HG02938 (cell line): ENCODE measurements around the gene LCN12.

Source experiments
- ATAC-seq: cut with Tn5 transposase; IDR thresholded peaks from one replicate; pipeline ENCODE4 v1.9.1; 2021; ENCODE audit warnings: mild to moderate bottlenecking, moderate library complexity; ENCODE audit not compliant: unreplicated experiment

The LCN12 gene

DNA sequence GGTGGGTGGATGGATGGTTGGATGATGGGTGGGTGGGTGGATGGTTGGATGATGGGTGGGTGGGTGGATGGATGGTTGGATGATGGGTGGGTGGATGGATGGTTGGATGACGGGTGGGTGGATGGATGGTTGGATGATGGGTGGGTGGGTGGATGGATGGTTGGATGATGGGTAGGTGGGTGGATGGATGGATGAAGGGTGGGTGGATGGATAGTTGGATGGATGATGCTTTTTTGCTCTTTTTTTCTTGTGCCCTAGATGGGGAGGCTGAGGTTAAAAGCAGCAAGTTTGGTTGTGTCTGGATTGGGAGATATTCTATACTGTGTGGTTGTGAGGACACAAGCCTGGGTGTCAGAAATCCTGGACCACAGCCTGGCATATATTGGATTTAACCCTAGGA lies 5.4 kb downstream of the LCN12 start:
- no peak for ATAC-seq

DNA sequence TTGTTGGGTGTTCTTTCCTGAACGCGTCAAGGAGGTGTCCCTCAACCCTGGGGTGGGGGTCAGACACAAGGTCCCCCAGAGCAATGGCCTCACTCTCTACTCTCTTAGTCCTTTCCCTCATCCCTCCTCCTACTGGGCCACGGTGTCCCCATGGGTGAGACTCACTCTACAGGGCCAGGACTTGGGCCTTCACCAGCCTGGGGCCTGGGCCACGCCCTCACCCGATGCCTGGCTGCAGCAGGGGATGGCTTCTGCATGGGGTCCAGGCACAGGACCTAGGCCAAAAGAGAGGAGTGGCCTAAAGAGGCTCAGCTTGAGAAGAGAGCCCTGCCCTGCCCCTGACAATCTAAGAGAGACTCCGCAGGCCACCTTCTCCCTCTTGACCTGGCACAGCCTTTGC lies 5.8 kb downstream of the LCN12 start:
- ATAC-seq = no peak

DNA sequence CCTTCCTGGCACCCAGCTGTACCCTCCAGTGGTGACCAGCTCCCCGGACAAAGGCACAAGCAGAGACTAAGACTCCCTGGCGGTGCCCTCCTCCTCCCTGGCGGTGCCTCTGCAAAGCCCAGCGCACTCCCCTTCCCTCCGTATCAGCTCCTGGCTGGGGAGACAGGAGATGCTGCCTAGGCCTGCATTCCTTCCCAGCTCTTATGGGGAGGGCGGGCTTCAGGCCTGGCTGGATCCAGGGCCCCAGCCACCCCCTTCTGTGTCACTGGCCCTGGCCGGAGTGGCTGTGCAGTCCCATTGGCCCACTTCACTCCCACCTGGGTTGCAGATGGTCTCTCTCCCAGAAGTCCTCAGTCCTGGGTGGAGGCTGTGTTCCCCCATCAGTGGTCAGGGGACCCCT lies 6.4 kb downstream of the LCN12 start:
- no peak for ATAC-seq

DNA sequence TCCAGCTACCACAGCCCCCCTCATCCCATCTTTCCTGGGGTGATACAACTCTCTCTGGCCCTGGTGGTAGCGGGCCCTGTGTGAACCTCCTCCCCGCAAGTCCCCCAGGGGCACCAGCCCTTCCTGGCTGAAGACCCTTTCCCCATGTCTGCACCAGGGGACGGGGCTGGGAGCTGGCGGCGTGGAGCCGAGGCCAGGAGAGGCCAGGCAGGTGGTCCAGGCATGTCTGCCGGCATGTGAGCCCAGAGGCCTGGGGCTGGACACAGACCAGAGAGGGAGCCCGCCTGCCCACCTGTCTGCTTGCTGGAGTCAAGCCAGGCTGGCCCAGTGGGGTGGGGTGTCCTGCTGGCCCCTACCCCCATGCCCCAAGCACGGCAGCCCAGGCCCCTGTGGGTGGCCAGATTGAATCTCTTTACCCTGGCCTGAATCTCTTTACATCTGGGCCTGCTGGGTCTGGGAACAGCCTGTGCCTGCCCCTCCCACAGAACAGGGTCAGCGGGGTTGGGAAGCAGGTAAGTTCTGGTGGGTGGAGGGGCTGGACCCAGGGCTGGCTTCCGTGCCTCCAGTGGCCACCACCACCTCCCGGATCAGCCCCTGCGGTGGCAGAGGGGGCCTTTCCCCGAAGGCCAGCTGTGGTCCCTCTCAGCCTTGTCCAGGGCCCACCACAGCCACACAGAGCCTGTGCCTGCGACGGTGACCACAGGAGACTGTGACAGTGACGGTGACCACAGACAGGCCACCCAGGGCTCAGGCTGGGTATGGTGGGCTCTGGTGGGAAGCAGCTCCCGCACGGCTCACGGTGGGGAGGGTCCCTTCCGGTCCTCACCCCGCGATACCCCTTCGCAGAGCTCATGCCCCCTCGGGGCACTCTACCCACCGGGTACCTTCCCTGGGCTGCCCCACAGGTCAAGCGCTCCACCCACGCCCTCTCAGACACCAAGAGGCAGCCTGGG lies 7.1 kb downstream of the LCN12 start:
- ATAC-seq = no peak

DNA sequence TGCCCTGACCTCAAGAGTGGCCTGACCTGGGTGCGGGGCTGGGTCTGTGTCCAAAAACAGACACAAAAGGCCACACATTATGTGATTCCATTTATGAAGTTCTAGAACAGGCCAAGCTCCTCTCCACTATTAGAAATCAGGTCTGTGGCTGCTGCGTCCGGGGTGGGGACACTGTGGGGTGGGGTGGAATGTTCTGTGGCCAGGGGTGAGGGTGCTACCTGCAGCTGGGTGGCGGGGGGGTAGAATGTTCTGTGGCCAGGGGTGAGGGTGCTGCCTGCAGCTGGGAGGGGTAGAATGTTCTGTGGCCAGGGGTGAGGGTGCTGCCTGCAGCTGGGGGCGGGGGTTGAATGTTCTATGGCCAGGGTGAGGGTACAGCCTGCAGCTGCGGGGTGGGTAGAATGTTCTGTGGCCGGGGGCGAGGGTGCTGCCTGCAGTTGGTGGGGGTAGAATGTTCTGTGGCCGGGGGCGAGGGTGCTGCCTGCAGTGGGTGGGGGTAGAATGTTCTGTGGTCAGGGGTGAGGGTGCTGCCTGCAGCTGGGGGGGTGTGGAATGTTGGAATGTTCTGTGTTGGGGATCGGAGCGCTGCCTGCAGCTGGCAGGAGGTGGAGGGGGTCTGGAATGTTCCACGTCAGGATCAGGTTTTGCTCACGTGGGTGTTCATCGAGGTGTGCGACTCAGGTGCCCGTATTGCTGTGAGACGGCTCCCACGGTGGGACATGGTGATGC lies 8.3 kb downstream of the LCN12 start:
- ATAC-seq = no peak

DNA sequence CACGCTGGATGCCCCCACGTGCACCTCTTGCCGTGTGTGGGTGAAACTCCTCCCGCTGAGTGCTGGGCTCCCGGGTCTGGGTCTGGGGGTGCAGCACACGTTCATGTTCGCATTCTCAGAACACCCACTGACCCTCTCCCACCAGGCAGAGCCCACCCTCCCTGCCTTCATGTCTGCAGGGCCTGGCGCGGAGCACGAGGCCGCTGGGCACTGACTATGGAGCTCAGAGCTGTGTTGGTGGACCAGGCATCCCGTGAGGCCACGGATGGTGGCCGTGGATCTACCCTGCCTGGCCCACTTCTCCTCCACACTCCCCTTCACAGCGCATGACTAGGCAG lies 8.8 kb downstream of the LCN12 start:
- no peak for ATAC-seq

DNA sequence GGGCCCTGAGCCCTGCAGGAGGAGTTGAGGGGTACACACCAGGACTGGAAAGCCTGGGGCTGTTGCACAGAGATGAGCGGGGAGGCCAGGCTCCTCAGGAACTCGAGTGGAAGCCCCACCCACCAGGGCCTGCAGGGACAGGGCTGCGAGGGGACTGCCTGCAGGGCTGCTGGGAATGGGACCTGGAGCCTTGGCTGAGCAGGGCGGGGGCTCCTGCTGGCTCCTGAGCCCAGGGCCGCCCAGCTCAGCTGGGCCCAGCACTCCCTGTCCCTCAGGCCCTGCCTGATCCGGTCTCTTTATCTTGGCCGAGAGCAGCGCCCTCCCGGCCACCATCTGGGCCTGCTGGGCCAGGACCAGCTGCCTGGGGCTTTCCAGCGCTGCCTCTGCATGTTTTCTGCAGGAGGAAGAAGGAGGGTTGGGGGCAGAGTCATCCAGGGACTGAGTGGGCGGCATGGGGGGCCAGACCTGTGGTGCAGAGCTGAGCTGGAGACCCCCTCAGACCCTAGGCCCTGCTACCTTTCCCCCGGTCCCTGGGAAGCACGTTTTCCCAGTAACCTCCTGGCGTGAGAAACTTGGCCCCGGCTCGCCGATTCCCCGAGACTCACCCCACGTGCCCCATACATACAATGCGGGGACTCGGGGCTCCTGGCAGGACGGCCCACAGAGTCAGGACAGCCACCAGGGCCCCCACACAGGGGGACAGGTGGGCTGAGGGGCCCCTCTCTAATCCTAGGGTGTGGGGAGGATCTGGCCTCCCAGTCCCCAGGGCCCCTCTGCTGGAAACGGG lies 9.4 kb downstream of the LCN12 start:
- ATAC-seq = no peak

DNA sequence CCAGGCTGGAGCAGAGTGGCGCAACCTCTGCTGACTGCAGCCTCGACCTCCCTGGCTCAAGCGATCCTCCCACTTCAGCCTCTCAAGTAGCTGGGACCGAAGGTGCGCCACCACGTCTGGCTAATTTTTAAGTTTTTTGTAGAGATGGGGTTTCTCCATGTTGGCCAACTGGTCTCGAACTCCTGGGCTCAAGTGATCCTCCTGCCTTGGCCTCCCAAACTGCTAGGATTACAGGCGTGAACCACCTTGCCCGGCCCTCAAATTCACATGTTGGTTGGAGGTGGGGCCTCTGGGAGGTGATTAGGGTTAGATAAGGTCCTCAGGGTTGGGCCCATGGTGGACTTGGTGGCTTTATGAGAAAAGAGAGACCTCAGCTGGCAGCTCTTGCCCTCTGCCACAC lies 10.1 kb downstream of the LCN12 start:
- no peak for ATAC-seq

DNA sequence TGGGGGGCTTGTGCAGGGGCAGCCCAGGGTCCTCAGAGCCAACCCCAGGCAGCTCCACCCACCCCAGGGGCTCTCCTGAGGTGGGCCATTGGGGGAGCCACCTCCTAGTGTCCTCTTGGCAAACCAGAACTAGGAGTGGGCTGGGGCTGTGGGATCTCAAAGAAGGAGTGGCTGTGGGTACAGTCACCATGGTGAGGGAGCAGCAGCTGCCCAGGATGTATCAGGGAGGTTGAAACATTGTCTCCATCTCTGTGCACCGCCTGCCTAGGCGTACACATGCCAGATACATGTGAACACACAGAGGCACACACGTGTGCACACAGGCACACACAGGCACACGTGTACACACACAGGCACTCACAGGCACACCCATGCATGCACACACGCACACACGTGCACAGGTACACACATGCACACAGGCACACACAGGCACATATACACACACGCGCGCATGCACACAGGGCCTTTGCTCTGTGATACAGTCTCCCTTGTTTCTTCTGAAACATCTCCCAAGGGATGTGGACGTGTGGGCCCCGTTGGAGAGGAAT lies 10.7 kb downstream of the LCN12 start:
- ATAC-seq = no peak

DNA sequence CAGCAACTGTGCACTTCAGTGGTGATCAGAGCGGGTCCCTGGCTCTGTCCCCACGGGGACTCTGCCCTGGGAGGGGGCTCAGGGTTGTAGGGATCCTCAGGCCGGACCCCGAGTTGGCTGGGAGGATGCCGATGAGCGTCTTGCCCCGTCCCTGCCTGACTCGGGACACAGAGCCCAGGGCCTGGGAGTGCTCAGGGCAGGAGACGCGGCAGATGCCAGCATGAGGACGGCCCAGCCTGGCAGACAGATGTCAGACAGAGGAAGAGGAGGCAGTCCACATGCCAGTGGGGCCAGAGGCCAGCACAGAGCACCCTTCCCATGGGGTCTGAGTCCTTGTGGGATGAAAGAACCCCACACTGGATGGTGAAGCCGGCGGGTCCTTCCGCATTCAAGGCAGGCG lies 11.3 kb downstream of the LCN12 start:
- no peak for ATAC-seq

DNA sequence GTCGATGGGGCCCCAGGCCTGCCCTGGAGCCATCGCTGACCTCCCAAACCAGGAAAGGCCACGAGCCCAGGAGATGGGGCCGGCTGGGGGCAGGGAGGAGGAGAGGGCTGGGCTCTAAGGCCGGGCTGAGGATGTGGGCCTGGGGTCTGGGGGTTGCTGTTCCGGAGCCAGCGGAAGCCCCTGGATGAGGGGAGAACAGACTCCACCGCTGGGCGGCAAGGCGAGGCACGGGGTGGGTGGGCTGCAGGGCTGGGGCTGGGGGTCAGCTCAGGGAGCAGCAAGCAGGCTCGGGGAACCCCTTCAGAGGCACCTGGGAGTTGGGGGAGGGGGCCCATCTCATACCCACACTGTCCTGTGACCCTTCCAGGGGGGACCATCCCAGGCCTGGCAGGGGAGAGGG lies 11.7 kb downstream of the LCN12 start:
- no peak for ATAC-seq

DNA sequence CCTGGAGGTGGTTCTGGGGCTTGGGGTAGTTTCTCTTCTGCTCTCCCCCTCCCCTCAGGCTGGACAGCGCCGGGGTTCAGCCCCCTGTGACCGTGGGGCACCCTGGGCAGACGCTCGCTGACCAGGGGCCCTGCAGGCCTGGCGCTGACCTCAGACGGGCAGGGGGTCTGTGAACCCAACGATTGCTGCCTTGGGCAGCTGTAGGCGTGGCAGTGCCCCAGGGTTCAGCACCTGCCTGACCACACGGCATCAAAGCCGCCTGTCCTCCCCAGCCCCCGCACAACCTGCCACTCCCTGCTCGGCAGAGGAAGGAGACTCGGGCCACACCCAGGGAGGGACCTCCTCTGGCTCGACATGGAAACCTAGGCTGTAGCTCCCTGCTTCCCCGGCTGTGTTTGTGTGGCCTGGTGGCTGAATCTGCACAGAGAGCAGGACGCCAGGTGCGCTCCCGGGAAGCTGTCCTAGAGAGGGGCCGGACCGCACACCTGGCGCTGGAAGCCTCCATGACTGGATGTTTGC lies 12.2 kb downstream of the LCN12 start:
- ATAC-seq = no peak

DNA sequence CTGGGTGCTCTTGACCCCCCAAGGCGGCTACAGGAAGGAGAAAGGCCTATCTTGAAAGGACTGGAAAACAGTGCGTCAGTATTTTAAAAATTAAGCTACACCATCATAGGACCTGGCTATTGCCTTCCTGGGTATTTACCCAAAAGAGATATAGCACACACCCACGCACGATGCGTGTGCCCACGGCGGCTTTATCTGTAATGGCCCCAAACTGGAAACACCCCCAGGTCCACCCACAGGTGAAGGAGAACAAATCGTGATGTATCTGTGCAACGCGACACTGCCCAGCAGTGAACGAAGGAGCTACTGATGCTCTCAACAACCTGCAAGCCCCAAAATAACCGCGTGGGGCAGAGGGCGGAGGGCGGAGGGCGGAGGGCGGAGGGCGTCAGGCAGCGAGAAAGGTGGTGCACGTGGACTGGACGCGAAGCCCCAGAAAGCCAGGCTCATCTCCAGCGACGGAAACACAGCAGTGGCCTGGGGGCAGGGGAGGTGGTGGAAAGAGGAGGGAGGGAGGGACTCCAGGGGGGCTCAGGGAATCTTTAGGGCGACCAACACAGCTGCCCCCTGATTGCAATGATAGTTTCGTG lies 12.9 kb downstream of the LCN12 start:
- no peak for ATAC-seq

DNA sequence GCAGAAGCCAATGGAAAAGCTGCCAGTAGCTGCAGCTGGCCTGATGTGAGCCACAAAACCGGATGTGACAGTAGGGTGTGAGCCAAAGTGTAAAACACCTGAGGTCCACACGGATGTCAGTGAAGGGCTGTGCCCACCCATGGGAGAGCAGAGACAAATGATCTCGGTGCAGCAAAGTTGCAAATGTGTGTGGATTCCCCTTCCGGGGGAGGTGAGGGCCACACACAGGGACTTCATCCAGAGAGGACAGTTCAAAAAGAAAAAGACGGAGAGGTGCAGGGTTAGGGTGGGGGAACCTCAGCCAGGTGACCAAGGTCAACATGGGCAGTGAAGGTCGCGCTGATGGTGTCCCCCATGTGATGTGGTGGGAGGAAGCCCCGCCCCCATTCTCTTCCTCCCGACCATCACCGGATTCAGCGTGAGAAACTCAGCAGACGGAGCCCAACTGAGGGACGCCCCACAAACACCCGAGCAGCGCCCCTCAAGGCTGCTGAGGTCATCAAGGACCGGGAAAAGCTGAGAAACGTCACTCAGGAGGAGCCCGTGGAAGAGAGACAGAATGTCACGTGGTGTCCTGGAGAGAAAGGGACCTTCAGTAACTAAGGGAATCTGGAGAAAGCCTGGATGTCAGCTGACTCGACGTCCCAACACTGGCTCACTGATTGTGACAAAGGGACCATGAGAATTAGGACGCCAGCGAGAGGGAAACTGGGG lies 13.9 kb downstream of the LCN12 start:
- ATAC-seq = no peak

DNA sequence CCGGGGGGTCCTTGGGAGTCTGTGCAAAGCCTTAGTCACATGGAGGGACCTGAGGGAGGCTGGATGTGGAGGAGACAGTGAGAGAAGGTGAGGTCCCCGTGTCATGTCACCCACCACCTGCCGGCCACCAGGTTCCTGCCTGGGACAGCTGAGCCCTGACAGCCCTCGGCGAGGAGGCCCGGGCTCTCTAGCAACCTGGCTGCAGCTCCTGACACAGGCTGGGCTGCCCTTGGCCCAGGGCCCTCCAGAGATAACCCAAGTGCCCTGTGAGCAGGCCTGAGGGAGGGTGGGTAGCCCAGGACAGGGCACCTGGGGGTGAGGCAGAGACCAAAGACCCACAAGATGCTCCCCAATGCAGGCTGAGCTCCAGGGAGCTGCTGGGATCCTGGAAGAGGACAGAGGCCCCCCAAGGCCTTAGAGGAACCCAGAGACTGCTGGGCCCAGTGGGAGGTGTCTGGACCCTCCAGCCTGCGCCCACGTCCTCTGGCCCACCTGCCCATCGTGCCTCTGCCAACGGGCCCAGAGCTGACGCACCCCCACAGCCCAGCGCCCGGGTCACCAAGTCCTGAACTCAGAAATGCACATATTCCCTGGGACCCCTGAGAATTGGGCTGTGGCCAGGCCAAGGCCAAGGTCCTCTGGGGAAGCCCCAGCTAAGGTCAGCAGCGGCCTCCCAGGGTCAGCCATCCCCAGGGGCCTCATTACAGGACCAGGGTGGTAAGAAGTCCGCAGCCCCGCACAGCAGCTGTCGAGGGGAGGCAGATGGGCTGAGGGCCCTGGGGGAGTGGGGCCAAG lies 16.5 kb downstream of the LCN12 start:
- no peak for ATAC-seq

DNA sequence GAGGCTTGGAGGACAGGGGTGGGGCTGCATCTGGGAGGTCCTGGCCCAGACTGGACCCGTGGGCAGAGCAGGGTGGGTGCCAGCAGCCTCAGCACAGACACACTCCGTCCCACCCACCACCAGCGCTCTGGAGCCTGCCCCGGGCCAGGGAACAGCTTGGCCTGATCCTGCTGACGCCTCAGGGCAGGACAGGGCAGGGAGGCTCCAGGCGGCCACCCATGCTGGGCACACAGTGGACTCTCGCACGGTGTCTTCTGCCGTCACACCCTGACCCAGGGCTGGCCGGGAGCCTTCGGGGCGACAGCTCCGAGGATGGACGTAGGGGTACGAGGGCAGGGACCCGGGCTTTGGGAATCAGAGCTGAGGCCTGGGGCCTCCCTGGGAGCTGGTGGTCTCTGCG lies 17.1 kb downstream of the LCN12 start:
- ATAC-seq = no peak

DNA sequence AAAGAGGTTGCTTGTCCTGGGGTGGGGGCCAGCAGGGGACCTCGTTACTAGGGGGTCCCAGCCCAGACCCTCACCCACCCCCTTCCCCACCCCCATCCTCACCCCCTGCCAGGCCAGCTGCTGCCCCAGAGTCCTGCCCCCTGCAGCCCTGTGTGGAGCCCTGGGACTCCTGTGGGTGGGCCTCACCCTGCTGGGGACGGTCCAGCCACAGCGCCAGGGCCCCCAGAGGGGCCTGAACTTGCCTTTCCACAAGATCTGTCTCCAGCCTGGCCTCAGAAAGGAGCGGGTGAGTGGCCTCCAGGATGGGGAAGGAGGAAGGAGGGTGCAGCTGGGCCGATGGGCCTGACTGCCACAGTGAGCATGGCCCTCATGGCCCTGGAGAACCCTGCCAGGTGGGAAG lies 17.7 kb downstream of the LCN12 start:
- ATAC-seq = no peak

DNA sequence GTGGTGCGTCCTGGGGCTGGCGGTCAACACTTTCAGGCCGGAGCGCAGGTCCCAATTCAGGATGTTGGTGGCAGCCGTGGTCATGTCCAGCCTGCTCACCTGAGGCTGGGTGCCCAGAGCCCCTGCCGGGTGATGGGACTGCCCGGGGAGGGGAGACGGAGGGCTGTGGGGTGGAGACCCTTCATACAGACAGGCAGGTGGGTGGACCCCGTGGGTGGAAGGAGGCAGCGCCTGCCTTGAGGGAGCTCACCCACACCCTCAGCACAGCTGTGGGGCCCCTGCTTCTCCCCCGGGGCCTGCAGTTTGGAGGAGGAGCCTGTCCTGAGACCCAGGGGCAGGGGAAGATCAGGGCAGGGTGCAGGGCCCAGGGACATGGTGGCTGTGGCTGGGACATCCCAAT lies 18.3 kb downstream of the LCN12 start:
- no peak for ATAC-seq

DNA sequence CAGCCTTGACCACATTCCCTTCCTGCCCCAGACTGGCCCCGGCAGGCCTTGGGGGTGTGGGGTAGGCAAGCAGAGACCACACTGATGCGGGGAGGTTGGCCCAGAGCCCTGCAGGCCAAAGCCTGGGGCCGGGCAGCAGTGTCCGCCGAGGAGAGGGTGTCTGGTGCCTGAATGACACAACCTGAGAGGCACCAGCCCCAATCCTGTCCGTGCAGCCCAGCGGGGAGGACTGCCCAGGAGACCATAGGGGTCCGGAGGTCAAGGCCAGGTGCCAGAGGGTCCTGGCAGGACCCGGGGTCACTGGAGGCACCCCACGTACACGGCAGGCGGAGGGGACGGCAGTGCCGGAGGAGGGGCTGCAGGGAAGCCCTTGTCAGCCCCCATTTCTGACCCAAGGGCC lies 19.7 kb downstream of the LCN12 start:
- no peak for ATAC-seq
